Neutrophil (primary cell): ENCODE data around the gene COL4A3.

Source experiments
- H3K27ac ChIP-seq: fragments of 200-600 bp; sonication (generic); 2 replicates; pipeline ENCODE4 v1.5.1; 2016; ENCODE audit warnings: mild to moderate bottlenecking, moderate library complexity
- H3K27me3 ChIP-seq: fragments of 200-600 bp; sonication (generic); 2 replicates; pipeline ENCODE4 v1.6.0; 2016; ENCODE audit warnings: mild to moderate bottlenecking
- H3K36me3 ChIP-seq: fragments of 200-600 bp; sonication (generic); 2 replicates; pipeline ENCODE4 v1.5.1; 2017
- H3K4me1 ChIP-seq, 2 experiments: fragments of 200-600 bp in 1 of 2; sonication (generic) in 1 of 2; 1 replicate in 1 of 2; 2 replicates in 1 of 2; pipeline versions ENCODE4 v1.5.1 to v1.6.1; 2013 to 2016; ENCODE audit warnings: low read depth in 1 of 2, low read length in 1 of 2, mild to moderate bottlenecking in 1 of 2, moderate library complexity in 1 of 2; ENCODE audit not compliant: control insufficient read depth in 1 of 2, insufficient read depth in 1 of 2
- H3K4me3 ChIP-seq, 2 experiments: fragments of 200-600 bp in 1 of 2; sonication (generic) in 1 of 2; 1 replicate in 1 of 2; 2 replicates in 1 of 2; pipeline ENCODE4 v1.5.1; 2013 to 2016; ENCODE audit warnings: low read depth in 1 of 2, low read length in 1 of 2, mild to moderate bottlenecking in 1 of 2, moderate library complexity in 1 of 2
- H3K9me3 ChIP-seq: fragments of 200-600 bp; sonication (generic); 2 replicates; pipeline ENCODE4 v1.5.1; 2016
- TF ChIP-seq, protein P1 (sequence below): fragments of 200-600 bp; sonication (generic); IDR thresholded peaks from 2 replicates; pipeline ENCODE4 v1.5.1; 2016; ENCODE audit warnings: antibody characterized with exemption

COL4A3 gene

GRCh38 chr2:227134591-227134990 is 29.8 kb upstream of the COL4A3 start:
- TF ChIP-seq, protein P1, sequence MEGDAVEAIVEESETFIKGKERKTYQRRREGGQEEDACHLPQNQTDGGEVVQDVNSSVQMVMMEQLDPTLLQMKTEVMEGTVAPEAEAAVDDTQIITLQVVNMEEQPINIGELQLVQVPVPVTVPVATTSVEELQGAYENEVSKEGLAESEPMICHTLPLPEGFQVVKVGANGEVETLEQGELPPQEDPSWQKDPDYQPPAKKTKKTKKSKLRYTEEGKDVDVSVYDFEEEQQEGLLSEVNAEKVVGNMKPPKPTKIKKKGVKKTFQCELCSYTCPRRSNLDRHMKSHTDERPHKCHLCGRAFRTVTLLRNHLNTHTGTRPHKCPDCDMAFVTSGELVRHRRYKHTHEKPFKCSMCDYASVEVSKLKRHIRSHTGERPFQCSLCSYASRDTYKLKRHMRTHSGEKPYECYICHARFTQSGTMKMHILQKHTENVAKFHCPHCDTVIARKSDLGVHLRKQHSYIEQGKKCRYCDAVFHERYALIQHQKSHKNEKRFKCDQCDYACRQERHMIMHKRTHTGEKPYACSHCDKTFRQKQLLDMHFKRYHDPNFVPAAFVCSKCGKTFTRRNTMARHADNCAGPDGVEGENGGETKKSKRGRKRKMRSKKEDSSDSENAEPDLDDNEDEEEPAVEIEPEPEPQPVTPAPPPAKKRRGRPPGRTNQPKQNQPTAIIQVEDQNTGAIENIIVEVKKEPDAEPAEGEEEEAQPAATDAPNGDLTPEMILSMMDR, result no peak
- H3K4me1 ChIP-seq, result no peaks in the 10 kb centered on the region
- H3K27ac ChIP-seq, result no peak overlapping the region
- H3K9me3 ChIP-seq, result no peaks in the 10 kb centered on the region
- no peaks in the 10 kb centered on the region for H3K36me3 ChIP-seq
- no peaks in the 10 kb centered on the region for H3K27me3 ChIP-seq
- H3K4me3 ChIP-seq, result no peak overlapping the region

DNA sequence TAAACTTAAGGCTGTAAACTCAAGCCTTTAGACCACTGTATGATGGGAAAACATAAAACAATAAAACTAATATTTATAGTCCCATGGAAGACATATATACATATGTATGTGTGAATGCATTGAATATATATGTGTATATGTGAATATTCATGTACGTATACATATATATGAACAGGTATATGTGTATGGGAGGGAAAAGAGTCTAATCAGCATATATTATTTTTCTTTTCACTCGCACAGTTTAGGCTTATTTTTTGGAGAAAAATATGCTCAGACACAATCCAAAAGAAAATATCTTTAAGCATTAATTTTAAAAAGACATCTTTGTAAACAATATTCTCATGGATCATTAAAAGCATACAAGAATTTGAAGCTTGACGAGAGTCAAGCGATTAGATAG is 23.1 kb upstream of the COL4A3 start:
- Histone ChIP-seq H3K4me1 (no peaks in the 10 kb centered on the region), H3K27me3 (peaks cover 7% of the 10 kb centered on the region), H3K9me3 (no peaks in the 10 kb centered on the region), H3K36me3 (no peaks in the 10 kb centered on the region), H3K4me3 (no peak overlapping the region), H3K27ac (no peak overlapping the region)
- TF ChIP-seq, protein P1, result no peak

DNA sequence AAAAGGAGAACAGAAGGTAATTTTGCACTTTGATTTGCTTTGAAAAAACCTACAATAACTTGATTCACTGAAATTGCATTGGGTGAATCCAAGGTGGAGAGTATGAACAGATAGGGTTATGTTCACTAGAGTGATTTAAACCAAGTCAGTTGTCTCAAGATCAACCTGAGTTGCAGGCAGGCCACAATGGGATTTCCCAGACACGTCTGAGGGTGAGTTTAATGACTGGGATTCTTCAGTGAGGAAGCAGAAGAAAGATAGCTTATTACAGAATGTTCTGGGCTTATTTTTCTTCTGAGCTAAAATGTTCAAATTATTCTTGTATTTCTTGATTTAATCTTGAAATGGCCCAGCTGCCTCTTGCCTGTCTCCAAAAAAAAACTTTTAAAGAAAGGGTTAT is 20.5 kb upstream of the COL4A3 start:
- H3K4me3 ChIP-seq, result no peak overlapping the region
- TF ChIP-seq, protein P1, result no peak
- no peak overlapping the region for H3K27ac ChIP-seq
- H3K36me3 ChIP-seq, result no peaks in the 10 kb centered on the region
- peaks cover 7% of the 10 kb centered on the region for H3K27me3 ChIP-seq
- no peaks in the 10 kb centered on the region for H3K4me1 ChIP-seq
- no peaks in the 10 kb centered on the region for H3K9me3 ChIP-seq

GRCh38 chr2:227146456-227146855 is 18.0 kb upstream of the COL4A3 start:
- Histone ChIP-seq H3K9me3 (no peaks in the 10 kb centered on the region), H3K27ac (no peak overlapping the region), H3K27me3 (peaks cover 7% of the 10 kb centered on the region), H3K36me3 (no peaks in the 10 kb centered on the region), H3K4me3 (no peak overlapping the region), H3K4me1 (no peaks in the 10 kb centered on the region)
- TF ChIP-seq, protein P1, result no peak

DNA sequence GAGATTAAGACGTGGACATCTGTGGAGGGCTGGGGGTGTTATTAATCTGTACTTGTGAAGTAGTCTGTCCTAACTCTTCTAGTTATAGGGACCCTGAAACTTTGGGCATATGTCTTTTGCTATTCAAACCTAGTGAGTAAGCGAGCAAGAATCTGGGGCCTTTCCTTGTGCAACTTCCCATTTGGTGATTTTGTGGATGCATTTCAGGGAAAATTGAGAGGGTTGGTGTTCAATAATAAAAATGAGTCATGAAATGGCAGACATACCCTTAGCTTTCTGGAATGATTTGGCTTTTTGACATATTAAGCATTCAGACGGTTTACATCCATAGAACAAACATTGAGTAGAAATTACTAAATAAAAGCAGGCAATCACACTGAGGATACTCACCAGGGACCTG is 17.4 kb upstream of the COL4A3 start:
- Histone ChIP-seq H3K9me3 (no peaks in the 10 kb centered on the region), H3K36me3 (no peaks in the 10 kb centered on the region), H3K4me3 (no peak overlapping the region), H3K4me1 (no peaks in the 10 kb centered on the region), H3K27me3 (peaks cover 7% of the 10 kb centered on the region), H3K27ac (no peak overlapping the region)
- TF ChIP-seq, protein P1, result no peak

- Histone ChIP-seq H3K27me3 (peaks cover 7% of the 10 kb centered on the region), H3K27ac (no peak overlapping the region), H3K9me3 (no peaks in the 10 kb centered on the region), H3K4me1 (no peaks in the 10 kb centered on the region), H3K4me3 (no peak overlapping the region), H3K36me3 (no peaks in the 10 kb centered on the region)
- TF ChIP-seq, protein P1, result no peak
Measured at GRCh38 chr2:227148106-227148505, 16.3 kb upstream of the COL4A3 start.
